Measurements from ENCODE around the gene C5orf52.
"Not testable (repeated sequence)": the region's sequence is repeated elsewhere in the genome, so short reads cannot be mapped to it uniquely, and the experiment has no call there.

Gene C5orf52

DNA sequence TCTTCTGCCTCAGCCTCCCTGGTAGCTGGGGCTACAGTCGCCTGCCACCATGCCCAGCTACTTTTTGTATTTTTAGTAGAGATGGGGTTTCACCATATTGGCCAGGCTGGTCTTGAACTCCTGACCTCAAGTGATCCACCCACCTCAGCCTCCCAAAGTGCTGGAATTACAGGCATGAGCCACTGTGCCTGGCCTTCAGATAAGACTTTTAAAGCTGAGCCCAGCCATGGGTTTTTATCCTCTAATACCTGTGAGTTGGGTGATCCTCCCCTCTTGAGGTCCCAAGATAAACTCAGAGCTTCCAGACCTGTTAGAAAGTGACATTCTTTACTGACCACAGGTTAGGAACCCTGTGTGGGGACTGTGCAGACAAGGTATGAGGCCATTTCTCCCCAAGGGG, 56.5 kb downstream of the C5orf52 start:
- H3K36me3 Mint-ChIP-seq (ENCODE audit: low read depth), result peaks cover 16% of the 10 kb centered on the region
- H3K27ac Mint-ChIP-seq, H3K27me3 Mint-ChIP-seq, H3K9me3 Mint-ChIP-seq, H3K4me3 Mint-ChIP-seq: not testable (repeated sequence)
- H3K4me1 Mint-ChIP-seq (ENCODE audit: low read depth), result peaks cover 36% of the 10 kb centered on the region
